ENCODE data around the gene TCTA. TPM values are rescaled to one million over a fixed set of nuclear protein-coding genes. Genes with fewer than 3 reads are reported as not detected.
A peak's percentile ranks its signal among the peaks of the same experiment; 100 is the strongest.

TCTA gene
- polyA plus RNA-seq, 1 of the 3 experiments (the other 2 are of a cell fraction), result 42.1 TPM

DNA sequence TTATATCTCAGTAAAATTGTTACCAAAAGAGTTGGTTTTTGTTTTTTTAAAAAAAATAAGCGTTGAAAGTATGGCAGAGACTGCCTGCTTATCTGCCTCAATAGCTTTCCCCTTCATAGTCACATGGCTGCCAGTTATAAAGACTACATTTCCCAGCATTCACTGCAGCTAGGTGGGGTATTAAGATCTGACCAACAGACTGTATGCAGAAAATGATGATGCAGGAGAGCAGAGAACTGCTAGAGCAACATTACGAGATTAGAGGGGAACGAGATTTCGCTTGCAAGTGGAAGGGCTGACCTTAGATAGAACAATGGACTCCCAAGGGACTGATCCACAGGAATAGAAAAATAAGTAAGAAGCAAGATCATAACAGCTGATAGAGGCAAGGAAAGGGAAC, 14.8 kb upstream of the TCTA start:
- Histone ChIP-seq H3K4me2 (no peak overlapping the region), H3K4me1 (ENCODE audit: control insufficient read depth in 1 of 2, insufficient read depth in 2 of 2, low read depth in 1 of 2, low read length in 1 of 2) (no peaks in the 10 kb centered on the region), H3K27me3 (ENCODE audit: insufficient read depth) (no peaks in the 10 kb centered on the region), H2AFZ (ENCODE audit: low read depth) (no peak overlapping the region), H3K9ac (no peak overlapping the region), H3K4me3 (ENCODE audit: low read depth in 2 of 2, low read length in 1 of 2) (no peak overlapping the region), H3F3A (replicated peaks; ENCODE audit: insufficient read depth) (peaks cover 14% of the 10 kb centered on the region), H3K36me3 (replicated peaks in 1 of 2; ENCODE audit: control insufficient read depth in 1 of 2, insufficient read depth in 2 of 2, low read length in 1 of 2) (peaks cover 0 to 36% of the 10 kb centered on the region in 2 experiments), H3K79me2 (ENCODE audit: insufficient read depth) (peaks cover 100% of the 10 kb centered on the region), H3K9me2 (no peaks in the 10 kb centered on the region), H4K20me1 (ENCODE audit: insufficient read depth) (peaks cover 99% of the 10 kb centered on the region), H3K9me3 (no peaks in the 10 kb centered on the region), H3K27ac (ENCODE audit: low read depth in 2 of 2, low read length in 1 of 2) (no peak overlapping the region)
- TF ChIP-seq YY1 (IDR thresholded peaks at IDR 0.05; ENCODE audit: low read depth) (peak; percentile 78; the same call in 1 of the 2 replicates), MXI1 (IDR thresholded peaks at IDR 0.05; ENCODE audit: low read depth, low read length) (peak; percentile 60; the same call in 1 of the 2 replicates), POLR2AphosphoS5 (IDR thresholded peaks at IDR 0.05; ENCODE audit: low read depth, low read length) (no peak)
- TF ChIP-seq, protein P1, sequence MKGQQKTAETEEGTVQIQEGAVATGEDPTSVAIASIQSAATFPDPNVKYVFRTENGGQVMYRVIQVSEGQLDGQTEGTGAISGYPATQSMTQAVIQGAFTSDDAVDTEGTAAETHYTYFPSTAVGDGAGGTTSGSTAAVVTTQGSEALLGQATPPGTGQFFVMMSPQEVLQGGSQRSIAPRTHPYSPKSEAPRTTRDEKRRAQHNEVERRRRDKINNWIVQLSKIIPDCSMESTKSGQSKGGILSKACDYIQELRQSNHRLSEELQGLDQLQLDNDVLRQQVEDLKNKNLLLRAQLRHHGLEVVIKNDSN (IDR thresholded peaks at IDR 0.05; ENCODE audit: borderline replicate concordance, low read depth), result no peak; the same call in 1 of the 2 replicates
- POLR2A ChIA-PET, result interaction anchor here (0.6 kb wide), 1 partner anchor 12 kb away, joined by 3 read pairs; no protein-coding TSS in a partner anchor
- CTCF ChIA-PET, result interaction anchor here (0.6 to 1.2 kb wide), 2 partner anchors 8 to 239 kb away, joined by 3 read pairs; no protein-coding TSS in a partner anchor
- 86% methylated on average over 4 of the region's 4 CpGs for WGBS (ENCODE audit: low lambda C conversion rate)
- DNase-seq, result peak; percentile 61

DNA sequence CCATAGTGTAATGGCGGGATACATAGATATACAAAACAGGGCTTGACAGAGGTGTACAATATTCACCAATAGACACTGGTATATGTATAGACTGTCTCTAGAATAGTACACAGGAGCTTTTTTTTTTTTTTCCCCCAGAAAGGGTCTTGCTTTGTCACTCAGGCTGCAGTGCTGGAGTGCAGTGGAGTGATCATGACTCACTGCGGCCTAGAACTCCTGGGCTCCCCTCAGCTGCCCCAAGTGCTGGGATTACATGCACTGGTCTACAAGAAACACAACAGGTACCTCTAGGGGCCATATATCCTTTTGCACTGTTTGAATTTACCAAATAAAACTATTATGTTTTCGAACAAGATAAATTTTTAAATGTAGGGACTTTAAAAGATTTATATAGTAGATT, 12.8 kb upstream of the TCTA start:
- Histone ChIP-seq H3K9me2 (no peaks in the 10 kb centered on the region), H3K4me1 (ENCODE audit: control insufficient read depth in 1 of 2, insufficient read depth in 2 of 2, low read depth in 1 of 2, low read length in 1 of 2) (no peaks in the 10 kb centered on the region), H3K27ac (ENCODE audit: low read depth in 2 of 2, low read length in 1 of 2) (no peak overlapping the region), H3K9me3 (no peaks in the 10 kb centered on the region), H3K9ac (no peak overlapping the region), H3K36me3 (replicated peaks in 1 of 2; ENCODE audit: control insufficient read depth in 1 of 2, insufficient read depth in 2 of 2, low read length in 1 of 2) (peaks cover 0 to 39% of the 10 kb centered on the region in 2 experiments), H3K4me3 (ENCODE audit: low read depth in 2 of 2, low read length in 1 of 2) (no peak overlapping the region), H3K27me3 (ENCODE audit: insufficient read depth) (no peaks in the 10 kb centered on the region), H2AFZ (ENCODE audit: low read depth) (no peak overlapping the region), H3K4me2 (no peak overlapping the region), H4K20me1 (ENCODE audit: insufficient read depth) (peaks cover 100% of the 10 kb centered on the region), H3F3A (replicated peaks; ENCODE audit: insufficient read depth) (peaks cover 20% of the 10 kb centered on the region), H3K79me2 (ENCODE audit: insufficient read depth) (peaks cover 100% of the 10 kb centered on the region)
- no peak for TF ChIP-seq RFX5 (IDR thresholded peaks at IDR 0.05; ENCODE audit: low read length)
- TF ChIP-seq, protein P2, sequence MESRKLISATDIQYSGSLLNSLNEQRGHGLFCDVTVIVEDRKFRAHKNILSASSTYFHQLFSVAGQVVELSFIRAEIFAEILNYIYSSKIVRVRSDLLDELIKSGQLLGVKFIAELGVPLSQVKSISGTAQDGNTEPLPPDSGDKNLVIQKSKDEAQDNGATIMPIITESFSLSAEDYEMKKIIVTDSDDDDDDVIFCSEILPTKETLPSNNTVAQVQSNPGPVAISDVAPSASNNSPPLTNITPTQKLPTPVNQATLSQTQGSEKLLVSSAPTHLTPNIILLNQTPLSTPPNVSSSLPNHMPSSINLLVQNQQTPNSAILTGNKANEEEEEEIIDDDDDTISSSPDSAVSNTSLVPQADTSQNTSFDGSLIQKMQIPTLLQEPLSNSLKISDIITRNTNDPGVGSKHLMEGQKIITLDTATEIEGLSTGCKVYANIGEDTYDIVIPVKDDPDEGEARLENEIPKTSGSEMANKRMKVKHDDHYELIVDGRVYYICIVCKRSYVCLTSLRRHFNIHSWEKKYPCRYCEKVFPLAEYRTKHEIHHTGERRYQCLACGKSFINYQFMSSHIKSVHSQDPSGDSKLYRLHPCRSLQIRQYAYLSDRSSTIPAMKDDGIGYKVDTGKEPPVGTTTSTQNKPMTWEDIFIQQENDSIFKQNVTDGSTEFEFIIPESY (IDR thresholded peaks at IDR 0.05; ENCODE audit: borderline replicate concordance, low read depth), result no peak
- no peak for TF ChIP-seq EP300 (IDR thresholded peaks at IDR 0.05; ENCODE audit: borderline replicate concordance in 1 of 2, low read depth in 1 of 2, low read length in 1 of 2)
- no peak for TF ChIP-seq TEAD4 (IDR thresholded peaks at IDR 0.05; ENCODE audit: borderline replicate concordance, insufficient read depth)
- no peak for TF ChIP-seq RCOR1 (IDR thresholded peaks at IDR 0.05; ENCODE audit: low read length)
- no peak for TF ChIP-seq FOXJ3 (CRISPR knock-in tag; IDR thresholded peaks at IDR 0.05)
- no peak for TF ChIP-seq NFIC (IDR thresholded peaks at IDR 0.05; ENCODE audit: borderline replicate concordance)
- no peak for TF ChIP-seq FOXM1 (IDR thresholded peaks at IDR 0.05; ENCODE audit: low read depth)
- TF ChIP-seq, protein P3, sequence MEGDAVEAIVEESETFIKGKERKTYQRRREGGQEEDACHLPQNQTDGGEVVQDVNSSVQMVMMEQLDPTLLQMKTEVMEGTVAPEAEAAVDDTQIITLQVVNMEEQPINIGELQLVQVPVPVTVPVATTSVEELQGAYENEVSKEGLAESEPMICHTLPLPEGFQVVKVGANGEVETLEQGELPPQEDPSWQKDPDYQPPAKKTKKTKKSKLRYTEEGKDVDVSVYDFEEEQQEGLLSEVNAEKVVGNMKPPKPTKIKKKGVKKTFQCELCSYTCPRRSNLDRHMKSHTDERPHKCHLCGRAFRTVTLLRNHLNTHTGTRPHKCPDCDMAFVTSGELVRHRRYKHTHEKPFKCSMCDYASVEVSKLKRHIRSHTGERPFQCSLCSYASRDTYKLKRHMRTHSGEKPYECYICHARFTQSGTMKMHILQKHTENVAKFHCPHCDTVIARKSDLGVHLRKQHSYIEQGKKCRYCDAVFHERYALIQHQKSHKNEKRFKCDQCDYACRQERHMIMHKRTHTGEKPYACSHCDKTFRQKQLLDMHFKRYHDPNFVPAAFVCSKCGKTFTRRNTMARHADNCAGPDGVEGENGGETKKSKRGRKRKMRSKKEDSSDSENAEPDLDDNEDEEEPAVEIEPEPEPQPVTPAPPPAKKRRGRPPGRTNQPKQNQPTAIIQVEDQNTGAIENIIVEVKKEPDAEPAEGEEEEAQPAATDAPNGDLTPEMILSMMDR (IDR thresholded peaks at IDR 0.05), result no peak
- TF ChIP-seq GABPA (IDR thresholded peaks at IDR 0.05; ENCODE audit: low read depth), result no peak
- TF ChIP-seq GATA2 (CRISPR knock-in tag; IDR thresholded peaks at IDR 0.05), result no peak
- TF ChIP-seq FOSL2 (IDR thresholded peaks at IDR 0.05; ENCODE audit: borderline replicate concordance, low read depth), result no peak
- TF ChIP-seq POLR2AphosphoS5 (IDR thresholded peaks at IDR 0.05; ENCODE audit: low read depth, low read length), result no peak
- TF ChIP-seq, protein P4, sequence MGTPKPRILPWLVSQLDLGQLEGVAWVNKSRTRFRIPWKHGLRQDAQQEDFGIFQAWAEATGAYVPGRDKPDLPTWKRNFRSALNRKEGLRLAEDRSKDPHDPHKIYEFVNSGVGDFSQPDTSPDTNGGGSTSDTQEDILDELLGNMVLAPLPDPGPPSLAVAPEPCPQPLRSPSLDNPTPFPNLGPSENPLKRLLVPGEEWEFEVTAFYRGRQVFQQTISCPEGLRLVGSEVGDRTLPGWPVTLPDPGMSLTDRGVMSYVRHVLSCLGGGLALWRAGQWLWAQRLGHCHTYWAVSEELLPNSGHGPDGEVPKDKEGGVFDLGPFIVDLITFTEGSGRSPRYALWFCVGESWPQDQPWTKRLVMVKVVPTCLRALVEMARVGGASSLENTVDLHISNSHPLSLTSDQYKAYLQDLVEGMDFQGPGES (IDR thresholded peaks at IDR 0.05; ENCODE audit: low read depth, low read length), result no peak
- no peak for TF ChIP-seq MXI1 (IDR thresholded peaks at IDR 0.05; ENCODE audit: low read depth, low read length)
- no peak for TF ChIP-seq NRF1 (IDR thresholded peaks at IDR 0.05; ENCODE audit: low read depth, low read length)
- TF ChIP-seq, protein P5, sequence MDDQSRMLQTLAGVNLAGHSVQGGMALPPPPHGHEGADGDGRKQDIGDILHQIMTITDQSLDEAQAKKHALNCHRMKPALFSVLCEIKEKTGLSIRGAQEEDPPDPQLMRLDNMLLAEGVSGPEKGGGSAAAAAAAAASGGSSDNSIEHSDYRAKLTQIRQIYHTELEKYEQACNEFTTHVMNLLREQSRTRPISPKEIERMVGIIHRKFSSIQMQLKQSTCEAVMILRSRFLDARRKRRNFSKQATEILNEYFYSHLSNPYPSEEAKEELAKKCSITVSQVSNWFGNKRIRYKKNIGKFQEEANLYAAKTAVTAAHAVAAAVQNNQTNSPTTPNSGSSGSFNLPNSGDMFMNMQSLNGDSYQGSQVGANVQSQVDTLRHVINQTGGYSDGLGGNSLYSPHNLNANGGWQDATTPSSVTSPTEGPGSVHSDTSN (IDR thresholded peaks at IDR 0.05), result no peak
- TF ChIP-seq ELF1 (IDR thresholded peaks at IDR 0.05), result no peak
- no peak for TF ChIP-seq RXRA (IDR thresholded peaks at IDR 0.05; ENCODE audit: borderline replicate concordance, low read depth)
- DNase-seq, result no peak
- POLR2A ChIA-PET, result interaction anchor here (2.1 kb wide), 1 partner anchor 12 kb away, joined by 6 read pairs; the partner anchor contains the start of genes RHOA and TCTA
- WGBS (ENCODE audit: low lambda C conversion rate), result 96% methylated on average over 3 of the region's 3 CpGs
- CTCF ChIA-PET, result no interaction called here

Measured in SK-N-SH (cell line).